Heart left ventricle (tissue), 13 donors: ENCODE measurements around the gene SMARCC1.
"Not testable (repeated sequence)": the region's sequence is repeated elsewhere in the genome, so short reads cannot be mapped to it uniquely, and the experiment has no call there.

Source experiments
- CTCF ChIP-seq, 12 donors: fragments of 200-600 bp; sonication (generic) in 4 of 12; IDR thresholded peaks; one replicate each; pipeline versions ENCODE4 v1.5.0 to v1.8.0; 2018 to 2022; ENCODE audit warnings: antibody characterized with exemption in 12 of 12, mild to moderate bottlenecking in 5 of 12
- POLR2A ChIP-seq, 2 donors: fragments of 450-650 bp; IDR thresholded peaks; one replicate each; pipeline ENCODE4 v1.6.1; 2017; ENCODE audit warnings: antibody characterized with exemption in 2 of 2, mild to moderate bottlenecking in 2 of 2, moderate library complexity in 2 of 2
- donor health status: ischemic (EF 13 %, LVEDD 7.1; RV severe dilation, severe dysfunction).
- donor health status: DM: no; HTN: yes; CAD: no.
- donor health status: DM: no; HTN: no; CAD: no.
- donor health status: ischemic (EF 25% LVEDD 6.9; RV normal size, moderate dysfunction).
- donor health status: ischemic (EF 25% LVEDD 5.7; RV mildly dilated, moderate dysfunction).
- donor health status: ischemic (EF 35%, LVEDD 5.7; RV mildly dilated, moderate dysfunction).
- donor health status: nonischemic (EF 11% LVEDD 7.7; RV severe dilation, severe dysfunction).
- donor health status: DM: yes; HTN: yes; CAD: no.
- donor health status: PGD.
- donor health status: ischemic (EF 29% LVEDD 5.4; RV normal size, mild dysfunction).
- donor health status: nonischemic (EF 23%, LVEDD 6.1; RV moderate dilation, normal function).

GRCh38 chr3:47829482-47829881 is 47.8 kb upstream of the SMARCC1 start:
- not testable (repeated sequence) for TF ChIP-seq CTCF, POLR2A (IDR thresholded peaks at IDR 0.05)
